Epithelial cell of proximal tubule (primary cell): ENCODE results near the gene CPT1C. TPM values are rescaled to one million over a fixed set of nuclear protein-coding genes. Genes with fewer than 3 reads are reported as not detected.

Experiments used
- DNase-seq: peaks from one replicate; pipeline ENCODE4 v3.0.0-alpha.2; 2011; ENCODE audit warnings: low read depth
- H3K4me3 ChIP-seq: 2 replicates; pipeline ENCODE4 v1.5.1; 2011; ENCODE audit warnings: low read depth, mild to moderate bottlenecking, low read length
- total RNA-seq: library from RNA; depleted of rRNA; stranded (reverse); fragments of >200 nt; gene quantifications from 2 replicates; pipeline ENCODE4 v1.2.3, GENCODE V29; 2015
- TF ChIP-seq, protein P1 (sequence below): conservative IDR thresholded peaks from 2 replicates; pipeline ENCODE4 v1.5.1; 2012; ENCODE audit warnings: low read depth, mild to moderate bottlenecking, low read length

Gene CPT1C
- total RNA-seq, 1 donor from 2014 or later, result 9.9 TPM

DNA sequence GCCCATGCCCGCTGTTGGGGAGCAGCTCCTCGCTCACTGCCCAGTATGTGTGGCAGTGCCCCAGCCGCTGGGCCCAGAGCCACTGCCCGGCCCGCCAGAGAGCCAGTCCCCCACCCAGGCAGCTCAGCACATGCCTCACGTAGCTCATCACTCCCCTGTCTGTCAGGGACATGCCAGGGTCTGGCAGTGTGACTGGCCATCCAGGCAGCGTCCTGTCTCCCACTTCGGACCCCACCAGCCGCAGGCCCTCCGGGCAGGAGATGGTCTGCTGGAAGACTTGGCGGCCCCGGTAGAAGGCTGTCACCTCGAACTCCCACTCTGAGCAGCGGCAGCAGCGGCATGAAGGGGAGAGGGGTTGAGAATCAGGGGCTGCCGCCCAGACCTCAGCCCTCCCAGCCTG, 28.9 kb upstream of the CPT1C start:
- TF ChIP-seq, protein P1, sequence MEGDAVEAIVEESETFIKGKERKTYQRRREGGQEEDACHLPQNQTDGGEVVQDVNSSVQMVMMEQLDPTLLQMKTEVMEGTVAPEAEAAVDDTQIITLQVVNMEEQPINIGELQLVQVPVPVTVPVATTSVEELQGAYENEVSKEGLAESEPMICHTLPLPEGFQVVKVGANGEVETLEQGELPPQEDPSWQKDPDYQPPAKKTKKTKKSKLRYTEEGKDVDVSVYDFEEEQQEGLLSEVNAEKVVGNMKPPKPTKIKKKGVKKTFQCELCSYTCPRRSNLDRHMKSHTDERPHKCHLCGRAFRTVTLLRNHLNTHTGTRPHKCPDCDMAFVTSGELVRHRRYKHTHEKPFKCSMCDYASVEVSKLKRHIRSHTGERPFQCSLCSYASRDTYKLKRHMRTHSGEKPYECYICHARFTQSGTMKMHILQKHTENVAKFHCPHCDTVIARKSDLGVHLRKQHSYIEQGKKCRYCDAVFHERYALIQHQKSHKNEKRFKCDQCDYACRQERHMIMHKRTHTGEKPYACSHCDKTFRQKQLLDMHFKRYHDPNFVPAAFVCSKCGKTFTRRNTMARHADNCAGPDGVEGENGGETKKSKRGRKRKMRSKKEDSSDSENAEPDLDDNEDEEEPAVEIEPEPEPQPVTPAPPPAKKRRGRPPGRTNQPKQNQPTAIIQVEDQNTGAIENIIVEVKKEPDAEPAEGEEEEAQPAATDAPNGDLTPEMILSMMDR, result no peak
- DNase-seq, result no peak
- H3K4me3 ChIP-seq, result no peak overlapping the region

DNA sequence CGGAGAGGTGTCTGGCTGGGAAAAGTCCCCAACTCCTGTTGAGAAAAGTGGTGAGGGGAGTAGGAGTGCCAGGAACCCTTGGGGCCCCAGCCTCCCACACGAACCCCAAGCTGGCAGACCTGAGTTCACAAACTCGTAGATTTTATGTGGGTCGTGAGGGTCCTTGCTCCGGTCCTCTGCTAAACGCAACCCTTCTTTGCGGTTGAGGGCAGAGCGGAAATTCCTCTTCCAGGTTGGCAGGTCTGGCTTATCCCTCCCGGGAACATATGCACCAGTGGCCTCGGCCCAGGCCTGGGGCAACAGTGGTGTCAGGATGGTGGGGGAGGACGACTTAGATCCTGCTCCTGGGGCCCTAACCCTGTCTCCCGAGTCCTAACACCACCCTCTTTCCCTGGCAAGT, 27.7 kb upstream of the CPT1C start:
- TF ChIP-seq, protein P1, result no peak
- no peak for DNase-seq
- H3K4me3 ChIP-seq, result no peak overlapping the region

DNA sequence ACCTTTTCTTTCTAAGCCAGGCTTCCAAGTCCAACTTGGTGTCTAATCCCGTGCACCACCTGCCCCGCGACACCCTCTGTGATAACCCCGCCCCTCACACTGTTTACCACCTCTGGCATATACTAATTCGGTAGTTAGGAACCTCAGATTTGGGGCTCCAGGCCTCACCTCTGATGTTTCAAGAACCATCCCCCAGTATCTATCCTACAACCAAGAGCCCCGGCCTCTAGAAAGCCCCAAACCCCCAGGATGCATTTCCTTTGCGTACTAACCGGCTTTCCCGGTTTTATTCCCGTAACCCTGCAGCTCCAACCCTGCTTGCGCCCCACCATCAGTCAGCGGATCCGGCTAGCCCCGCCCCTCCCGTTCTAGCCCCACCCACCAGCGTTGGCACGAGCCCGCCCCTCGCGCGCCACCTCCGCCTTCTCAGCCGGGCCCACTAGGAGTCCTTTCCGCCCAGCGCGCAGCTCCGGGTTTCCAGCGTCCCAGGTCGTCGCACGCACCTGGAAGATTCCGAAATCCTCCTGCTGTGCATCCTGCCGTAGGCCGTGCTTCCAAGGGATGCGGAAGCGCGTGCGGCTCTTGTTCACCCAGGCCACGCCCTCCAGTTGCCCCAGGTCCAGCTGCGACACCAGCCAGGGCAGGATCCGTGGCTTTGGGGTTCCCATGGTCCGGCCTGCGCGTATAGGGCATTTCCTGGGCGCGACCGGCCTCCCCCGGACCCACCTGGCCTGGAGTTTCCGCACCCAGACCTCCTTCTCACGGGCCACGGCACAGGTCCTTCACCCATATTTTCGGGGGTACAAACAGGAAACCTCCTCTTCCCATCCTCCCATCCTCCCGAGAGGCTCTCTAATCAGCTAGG, 26.5 kb upstream of the CPT1C start:
- peak overlapping the region; percentile 87 for H3K4me3 ChIP-seq
- DNase-seq, result no peak
- TF ChIP-seq, protein P1, result no peak

DNA sequence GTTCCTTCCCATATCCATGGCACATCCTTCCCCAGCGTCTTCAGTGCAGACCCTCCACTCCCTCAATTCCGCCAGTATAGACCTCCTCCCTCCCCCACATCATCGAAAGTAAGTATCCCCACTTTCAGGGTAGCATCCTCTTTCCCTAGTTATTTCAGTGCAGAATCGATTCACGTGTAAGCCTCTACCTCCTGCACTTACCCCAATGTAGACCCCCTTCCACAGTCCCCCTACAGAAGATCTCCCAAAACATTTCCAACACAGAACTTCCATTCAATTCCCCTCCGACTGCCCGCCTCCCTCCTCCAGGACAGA, 25.9 kb upstream of the CPT1C start:
- TF ChIP-seq, protein P1, result no peak
- no peak for DNase-seq
- H3K4me3 ChIP-seq, result peak overlapping the region; percentile 87

DNA sequence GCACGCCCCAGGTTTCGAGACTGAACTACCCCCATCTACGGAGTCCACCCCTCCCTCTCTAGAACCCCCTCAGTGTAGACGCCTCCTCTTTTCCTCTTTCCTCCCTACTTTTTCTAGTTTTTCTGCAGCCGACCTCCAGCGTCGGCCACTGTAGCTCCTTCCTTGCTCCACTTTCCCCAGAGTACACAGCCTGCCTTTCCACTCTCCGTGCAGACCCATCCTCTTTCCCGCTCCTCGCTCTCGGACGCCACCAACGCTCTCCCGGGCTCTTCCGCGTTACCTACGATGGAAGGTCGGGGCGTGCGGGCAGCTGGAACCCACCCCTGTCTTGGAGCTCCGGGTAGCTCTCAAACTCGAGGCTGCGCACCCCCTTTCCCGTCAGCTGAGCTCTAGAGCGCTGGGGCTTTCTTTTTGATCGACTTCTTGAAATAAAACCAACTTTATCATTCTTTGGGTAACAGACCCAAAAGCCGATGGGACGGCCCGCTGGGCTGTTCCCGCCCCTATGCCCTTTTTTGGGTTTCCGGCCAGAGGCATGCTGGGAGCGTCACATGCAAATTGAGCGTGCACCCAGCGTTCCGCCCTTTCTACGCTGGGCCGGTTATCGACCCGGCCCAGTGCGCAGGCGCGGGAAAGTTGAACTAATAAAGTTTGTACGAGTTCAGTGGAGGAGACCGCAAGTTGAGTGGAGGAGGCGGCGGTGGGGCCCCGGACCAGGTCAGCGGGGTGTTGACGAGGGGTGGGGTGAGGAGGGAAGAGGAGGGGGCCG, 25.4 kb upstream of the CPT1C start, which contains the start of the genes BCL2L12 and IRF3:
Gene BCL2L12, plus strand, starts transcription at position 583 of the 769 bp plus-strand sequence. CDS start 760 bp downstream, outside the sequence.
Gene IRF3, minus strand, starts transcription at position 507 of the 769 bp plus-strand sequence. CDS start 1,019 bp downstream, outside the sequence.
- TF ChIP-seq, protein P1, result no peak
- peak; percentile 71 for DNase-seq

DNA sequence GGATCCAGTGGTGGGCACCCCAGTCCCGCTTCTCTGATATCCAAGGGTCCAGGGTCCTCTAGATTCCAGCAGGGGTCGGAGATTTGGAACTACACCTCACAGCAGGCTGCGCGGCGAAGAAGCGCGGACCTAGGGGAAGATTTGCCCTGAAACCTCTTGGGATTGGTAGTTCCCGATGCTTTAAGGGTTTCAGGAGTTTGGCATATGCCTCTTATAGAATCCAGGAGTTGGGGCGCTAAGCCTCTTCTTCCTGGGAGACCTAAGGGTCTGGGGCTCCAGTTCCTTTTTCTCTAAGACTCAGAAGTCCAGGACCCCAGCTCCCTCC, 24.8 kb upstream of the CPT1C start:
- peak overlapping the region; percentile 87 for H3K4me3 ChIP-seq
- TF ChIP-seq, protein P1, result peak; percentile 7
- DNase-seq, result no peak

More for the DNA sequence above, 25.4 kb upstream of the CPT1C start, which contains the start of the genes BCL2L12 and IRF3:
- H3K4me3 ChIP-seq, result peak within 1 kb of the TSS; percentile 87
